Measurements from ENCODE around the gene SLC9A9. TPM values are rescaled to one million over a fixed set of nuclear protein-coding genes. Genes with fewer than 3 reads are reported as not detected.

SLC9A9 gene
- total RNA-seq, 1 donor from 2014 or later: 0.22 TPM

GRCh38 chr3:143707848-143708247 lies 140.4 kb downstream of the SLC9A9 start:
- H3K4me1 Mint-ChIP-seq: peaks cover 13% of the 10 kb centered on the region
- no peaks in the 10 kb centered on the region for H4K20me1 ChIP-seq (ENCODE audit: low read depth)
- H3K27me3 ChIP-seq: no peaks in the 10 kb centered on the region
- H2AFZ ChIP-seq (replicated peaks): no peak overlapping the region
- H3K9me3 ChIP-seq (ENCODE audit: low read depth): no peaks in the 10 kb centered on the region
- no peaks in the 10 kb centered on the region for H3K9me3 Mint-ChIP-seq
- H3K4me1 ChIP-seq: peaks cover 17% of the 10 kb centered on the region
- H3K27me3 Mint-ChIP-seq (ENCODE audit: insufficient read depth, low read depth): no peaks in the 10 kb centered on the region
- no peak overlapping the region for H3K27ac Mint-ChIP-seq
- H3K4me2 ChIP-seq: no peak overlapping the region
- H3K4me3 Mint-ChIP-seq: no peak overlapping the region
- H3K9ac ChIP-seq: no peak overlapping the region
- peaks cover 6% of the 10 kb centered on the region for H3F3A ChIP-seq (ENCODE audit: low read depth)
- DNase-seq (ENCODE audit: low spot score): no peak
- no peaks in the 10 kb centered on the region for H3K79me2 ChIP-seq (ENCODE audit: low read depth)
- H3K36me3 Mint-ChIP-seq: no peaks in the 10 kb centered on the region
- no peaks in the 10 kb centered on the region for H3K36me3 ChIP-seq
- TF ChIP-seq EZH2 (IDR thresholded peaks at IDR 0.05) (no peak), EZH2phosphoT487 (IDR thresholded peaks at IDR 0.05) (no peak), CTCF (IDR thresholded peaks at IDR 0.05) (no peak)
- no peak overlapping the region for H3K4me3 ChIP-seq
- H3K27ac ChIP-seq: no peak overlapping the region

GRCh38 chr3:143700431-143700975 lies 147.8 kb downstream of the SLC9A9 start:
- H3K27me3 Mint-ChIP-seq (ENCODE audit: insufficient read depth, low read depth): no peaks in the 10 kb centered on the region
- Histone ChIP-seq H3F3A (ENCODE audit: low read depth) (no peaks in the 10 kb centered on the region), H4K20me1 (ENCODE audit: low read depth) (no peaks in the 10 kb centered on the region), H3K79me2 (ENCODE audit: low read depth) (no peaks in the 10 kb centered on the region), H3K4me1 (no peaks in the 10 kb centered on the region), H3K4me2 (no peak overlapping the region), H3K36me3 (no peaks in the 10 kb centered on the region), H3K9ac (no peak overlapping the region), H2AFZ (replicated peaks) (no peak overlapping the region), H3K27me3 (no peaks in the 10 kb centered on the region), H3K4me3 (no peak overlapping the region), H3K27ac (no peak overlapping the region), H3K9me3 (ENCODE audit: low read depth) (no peaks in the 10 kb centered on the region)
- H3K9me3 Mint-ChIP-seq: no peaks in the 10 kb centered on the region
- TF ChIP-seq EZH2phosphoT487 (IDR thresholded peaks at IDR 0.05): no peak
- no peak for TF ChIP-seq EZH2 (IDR thresholded peaks at IDR 0.05)
- no peak for TF ChIP-seq CTCF (IDR thresholded peaks at IDR 0.05)
- no peak for DNase-seq (ENCODE audit: low spot score)
- H3K4me3 Mint-ChIP-seq: no peak overlapping the region
- H3K36me3 Mint-ChIP-seq: no peaks in the 10 kb centered on the region
- H3K27ac Mint-ChIP-seq: no peak overlapping the region
- H3K4me1 Mint-ChIP-seq: peaks cover 3% of the 10 kb centered on the region

GRCh38 chr3:143699424-143699823 lies 148.8 kb downstream of the SLC9A9 start:
- Mint-ChIP-seq H3K4me3 (no peak overlapping the region), H3K36me3 (no peaks in the 10 kb centered on the region), H3K27me3 (ENCODE audit: insufficient read depth, low read depth) (peaks cover 4% of the 10 kb centered on the region), H3K9me3 (no peaks in the 10 kb centered on the region), H3K27ac (no peak overlapping the region), H3K4me1 (peaks cover 3% of the 10 kb centered on the region)
- Histone ChIP-seq H3K9me3 (ENCODE audit: low read depth) (no peaks in the 10 kb centered on the region), H3K36me3 (no peaks in the 10 kb centered on the region), H3K4me1 (no peaks in the 10 kb centered on the region), H3K4me2 (no peak overlapping the region), H2AFZ (replicated peaks) (no peak overlapping the region), H3F3A (ENCODE audit: low read depth) (no peaks in the 10 kb centered on the region), H3K27me3 (no peaks in the 10 kb centered on the region), H3K79me2 (ENCODE audit: low read depth) (no peaks in the 10 kb centered on the region), H3K27ac (no peak overlapping the region), H3K9ac (no peak overlapping the region), H3K4me3 (no peak overlapping the region), H4K20me1 (ENCODE audit: low read depth) (no peaks in the 10 kb centered on the region)
- TF ChIP-seq EZH2phosphoT487 (IDR thresholded peaks at IDR 0.05) (no peak), EZH2 (IDR thresholded peaks at IDR 0.05) (no peak), CTCF (IDR thresholded peaks at IDR 0.05) (no peak)
- no peak for DNase-seq (ENCODE audit: low spot score)

Data from neural progenitor cell (in vitro differentiated cells).